ENCODE measurements around the gene TMEM9.

- no peak; the same call in 1 of the 2 replicates for TF ChIP-seq GATA2 (IDR thresholded peaks at IDR 0.05; ENCODE audit: low read depth, low read length)
- no peak for TF ChIP-seq GATA3 (IDR thresholded peaks at IDR 0.05; ENCODE audit: low read depth, low read length)
Measured at GRCh38 chr1:201113451-201114244, 40.6 kb downstream of the TMEM9 start.
